Measurements from ENCODE around the gene DLG2.

The DLG2 gene

GRCh38 chr11:83909579-83910534 lies 1717.3 kb downstream of the DLG2 start:
- DNase-seq: no peak
- H3K4me3 ChIP-seq (ENCODE audit: insufficient read depth, low read depth, low read length, poor library complexity, severe bottlenecking): no peak overlapping the region
- H3K9me3 ChIP-seq (ENCODE audit: control insufficient read depth, low read length): no peaks in the 10 kb centered on the region
- no peaks in the 10 kb centered on the region for H3K36me3 ChIP-seq (ENCODE audit: control insufficient read depth, insufficient read depth, low read length)
- H3K27me3 ChIP-seq (replicated peaks; ENCODE audit: control insufficient read depth, insufficient read depth, low read length, poor library complexity, severe bottlenecking): no peaks in the 10 kb centered on the region
- H3K27ac ChIP-seq (ENCODE audit: insufficient read depth, low read length, poor library complexity, severe bottlenecking): no peak overlapping the region
- no peaks in the 10 kb centered on the region for H3K4me1 ChIP-seq (ENCODE audit: control insufficient read depth, insufficient read depth, low read length, poor library complexity, severe bottlenecking)

GRCh38 chr11:83908298-83908856 lies 1718.8 kb downstream of the DLG2 start:
- H3K4me1 ChIP-seq (ENCODE audit: control insufficient read depth, insufficient read depth, low read length, poor library complexity, severe bottlenecking): no peaks in the 10 kb centered on the region
- no peaks in the 10 kb centered on the region for H3K27me3 ChIP-seq (replicated peaks; ENCODE audit: control insufficient read depth, insufficient read depth, low read length, poor library complexity, severe bottlenecking)
- no peaks in the 10 kb centered on the region for H3K9me3 ChIP-seq (ENCODE audit: control insufficient read depth, low read length)
- DNase-seq: no peak
- no peaks in the 10 kb centered on the region for H3K36me3 ChIP-seq (ENCODE audit: control insufficient read depth, insufficient read depth, low read length)
- H3K27ac ChIP-seq (ENCODE audit: insufficient read depth, low read length, poor library complexity, severe bottlenecking): no peak overlapping the region
- no peak overlapping the region for H3K4me3 ChIP-seq (ENCODE audit: insufficient read depth, low read depth, low read length, poor library complexity, severe bottlenecking)

- no peak for DNase-seq
- Histone ChIP-seq H3K4me1 (ENCODE audit: control insufficient read depth, insufficient read depth, low read length, poor library complexity, severe bottlenecking) (no peaks in the 10 kb centered on the region), H3K27ac (ENCODE audit: insufficient read depth, low read length, poor library complexity, severe bottlenecking) (no peak overlapping the region)
Measured at GRCh38 chr11:83895516-83895915, 1731.6 kb downstream of the DLG2 start.

GRCh38 chr11:83881428-83881827 lies 1745.7 kb downstream of the DLG2 start:
- no peak overlapping the region for H3K27ac ChIP-seq (ENCODE audit: insufficient read depth, low read length, poor library complexity, severe bottlenecking)
- no peaks in the 10 kb centered on the region for H3K27me3 ChIP-seq (replicated peaks; ENCODE audit: control insufficient read depth, insufficient read depth, low read length, poor library complexity, severe bottlenecking)
- no peaks in the 10 kb centered on the region for H3K4me1 ChIP-seq (ENCODE audit: control insufficient read depth, insufficient read depth, low read length, poor library complexity, severe bottlenecking)
- H3K9me3 ChIP-seq (ENCODE audit: control insufficient read depth, low read length): no peaks in the 10 kb centered on the region
- DNase-seq: no peak
- H3K4me3 ChIP-seq (ENCODE audit: insufficient read depth, low read depth, low read length, poor library complexity, severe bottlenecking): no peak overlapping the region
- H3K36me3 ChIP-seq (ENCODE audit: control insufficient read depth, insufficient read depth, low read length): no peaks in the 10 kb centered on the region

More at GRCh38 chr11:83895516-83895915, 1731.6 kb downstream of the DLG2 start:
- Histone ChIP-seq H3K27me3 (replicated peaks; ENCODE audit: control insufficient read depth, insufficient read depth, low read length, poor library complexity, severe bottlenecking) (no peaks in the 10 kb centered on the region), H3K9me3 (ENCODE audit: control insufficient read depth, low read length) (no peaks in the 10 kb centered on the region), H3K4me3 (ENCODE audit: insufficient read depth, low read depth, low read length, poor library complexity, severe bottlenecking) (no peak overlapping the region), H3K36me3 (ENCODE audit: control insufficient read depth, insufficient read depth, low read length) (no peaks in the 10 kb centered on the region)

GRCh38 chr11:83871054-83871453 lies 1756.1 kb downstream of the DLG2 start:
- H3K36me3 ChIP-seq (ENCODE audit: control insufficient read depth, insufficient read depth, low read length): no peaks in the 10 kb centered on the region
- no peaks in the 10 kb centered on the region for H3K9me3 ChIP-seq (ENCODE audit: control insufficient read depth, low read length)
- H3K27me3 ChIP-seq (replicated peaks; ENCODE audit: control insufficient read depth, insufficient read depth, low read length, poor library complexity, severe bottlenecking): no peaks in the 10 kb centered on the region
- H3K4me1 ChIP-seq (ENCODE audit: control insufficient read depth, insufficient read depth, low read length, poor library complexity, severe bottlenecking): no peaks in the 10 kb centered on the region
- no peak overlapping the region for H3K4me3 ChIP-seq (ENCODE audit: insufficient read depth, low read depth, low read length, poor library complexity, severe bottlenecking)
- DNase-seq: no peak
- H3K27ac ChIP-seq (ENCODE audit: insufficient read depth, low read length, poor library complexity, severe bottlenecking): no peak overlapping the region

- no peak overlapping the region for H3K27ac ChIP-seq (ENCODE audit: insufficient read depth, low read length, poor library complexity, severe bottlenecking)
- no peaks in the 10 kb centered on the region for H3K36me3 ChIP-seq (ENCODE audit: control insufficient read depth, insufficient read depth, low read length)
- no peak for DNase-seq
- no peaks in the 10 kb centered on the region for H3K9me3 ChIP-seq (ENCODE audit: control insufficient read depth, low read length)
- H3K4me3 ChIP-seq (ENCODE audit: insufficient read depth, low read depth, low read length, poor library complexity, severe bottlenecking): no peak overlapping the region
- H3K4me1 ChIP-seq (ENCODE audit: control insufficient read depth, insufficient read depth, low read length, poor library complexity, severe bottlenecking): no peaks in the 10 kb centered on the region
- no peaks in the 10 kb centered on the region for H3K27me3 ChIP-seq (replicated peaks; ENCODE audit: control insufficient read depth, insufficient read depth, low read length, poor library complexity, severe bottlenecking)
Measured at GRCh38 chr11:83866655-83867054, 1760.5 kb downstream of the DLG2 start.

- no peak for DNase-seq
- H3K36me3 ChIP-seq (ENCODE audit: control insufficient read depth, insufficient read depth, low read length): no peaks in the 10 kb centered on the region
- no peaks in the 10 kb centered on the region for H3K9me3 ChIP-seq (ENCODE audit: control insufficient read depth, low read length)
- H3K4me3 ChIP-seq (ENCODE audit: insufficient read depth, low read depth, low read length, poor library complexity, severe bottlenecking): no peak overlapping the region
- no peaks in the 10 kb centered on the region for H3K4me1 ChIP-seq (ENCODE audit: control insufficient read depth, insufficient read depth, low read length, poor library complexity, severe bottlenecking)
- no peaks in the 10 kb centered on the region for H3K27me3 ChIP-seq (replicated peaks; ENCODE audit: control insufficient read depth, insufficient read depth, low read length, poor library complexity, severe bottlenecking)
- no peak overlapping the region for H3K27ac ChIP-seq (ENCODE audit: insufficient read depth, low read length, poor library complexity, severe bottlenecking)
Measured at GRCh38 chr11:83865636-83866461, 1761.3 kb downstream of the DLG2 start.

- no peaks in the 10 kb centered on the region for H3K36me3 ChIP-seq (ENCODE audit: control insufficient read depth, insufficient read depth, low read length)
- no peak overlapping the region for H3K27ac ChIP-seq (ENCODE audit: insufficient read depth, low read length, poor library complexity, severe bottlenecking)
- no peak for DNase-seq
- H3K4me3 ChIP-seq (ENCODE audit: insufficient read depth, low read depth, low read length, poor library complexity, severe bottlenecking): no peak overlapping the region
- no peaks in the 10 kb centered on the region for H3K27me3 ChIP-seq (replicated peaks; ENCODE audit: control insufficient read depth, insufficient read depth, low read length, poor library complexity, severe bottlenecking)
- H3K9me3 ChIP-seq (ENCODE audit: control insufficient read depth, low read length): no peaks in the 10 kb centered on the region
- no peaks in the 10 kb centered on the region for H3K4me1 ChIP-seq (ENCODE audit: control insufficient read depth, insufficient read depth, low read length, poor library complexity, severe bottlenecking)
Measured at GRCh38 chr11:83864412-83865057, 1762.6 kb downstream of the DLG2 start.

- H3K4me1 ChIP-seq (ENCODE audit: control insufficient read depth, insufficient read depth, low read length, poor library complexity, severe bottlenecking): no peaks in the 10 kb centered on the region
- no peaks in the 10 kb centered on the region for H3K27me3 ChIP-seq (replicated peaks; ENCODE audit: control insufficient read depth, insufficient read depth, low read length, poor library complexity, severe bottlenecking)
- no peaks in the 10 kb centered on the region for H3K36me3 ChIP-seq (ENCODE audit: control insufficient read depth, insufficient read depth, low read length)
- no peak overlapping the region for H3K4me3 ChIP-seq (ENCODE audit: insufficient read depth, low read depth, low read length, poor library complexity, severe bottlenecking)
- DNase-seq: no peak
- H3K27ac ChIP-seq (ENCODE audit: insufficient read depth, low read length, poor library complexity, severe bottlenecking): no peak overlapping the region
- no peaks in the 10 kb centered on the region for H3K9me3 ChIP-seq (ENCODE audit: control insufficient read depth, low read length)
Measured at GRCh38 chr11:83863272-83863671, 1763.9 kb downstream of the DLG2 start.

Measured in effector memory CD4-positive, alpha-beta T cell (primary cell).